GM23338 (cell line): ENCODE measurements around the gene SLIT1. TPM values are rescaled to one million over a fixed set of nuclear protein-coding genes. Genes with fewer than 3 reads are reported as not detected.

ENCODE experiments used
- ATAC-seq: fragments of 200-7000 bp; cut with Tn5 transposase; 3 replicates; pipeline ENCODE4 v1.9.1; 2020
- DNase-seq: peaks from one replicate; pipeline ENCODE4 v3.0.0-alpha.2; 2015; ENCODE audit warnings: low spot score
- H2AFZ ChIP-seq: fragments of 200-600 bp; sonication (generic); 2 replicates; pipeline ENCODE4 v1.8.0; 2016; ENCODE audit warnings: antibody characterized with exemption, mild to moderate bottlenecking, moderate library complexity
- H3F3A ChIP-seq: fragments of 200-600 bp; sonication (generic); replicated peaks from 2 replicates; pipeline ENCODE4 v1.8.0; 2017; ENCODE audit warnings: antibody characterized with exemption, mixed run types, low read depth
- H3K27ac ChIP-seq: fragments of 200-600 bp; sonication (generic); 2 replicates; pipeline ENCODE4 v1.6.1; 2016; ENCODE audit warnings: low read depth
- H3K27me3 ChIP-seq: fragments of 200-600 bp; sonication (generic); 2 replicates; pipeline ENCODE4 v1.8.0; 2016; ENCODE audit warnings: mild to moderate bottlenecking, mixed run types, moderate library complexity; ENCODE audit not compliant: insufficient read depth
- H3K36me3 ChIP-seq: fragments of 200-600 bp; sonication (generic); 2 replicates; pipeline ENCODE4 v1.8.0; 2016; ENCODE audit warnings: mild to moderate bottlenecking; ENCODE audit not compliant: insufficient read depth
- H3K4me1 ChIP-seq: fragments of 200-600 bp; sonication (generic); 2 replicates; pipeline ENCODE4 v1.8.0; 2016; ENCODE audit warnings: mild to moderate bottlenecking, moderate library complexity; ENCODE audit not compliant: insufficient read depth
- H3K4me2 ChIP-seq: fragments of 200-600 bp; sonication (generic); 2 replicates; pipeline ENCODE4 v1.7.1; 2017; ENCODE audit warnings: mixed run types
- H3K4me3 ChIP-seq: fragments of 200-600 bp; sonication (generic); 2 replicates; pipeline ENCODE4 v1.6.1; 2016; ENCODE audit warnings: mixed run types
- H3K79me2 ChIP-seq: fragments of 200-600 bp; sonication (generic); replicated peaks from 2 replicates; pipeline ENCODE4 v1.8.0; 2017; ENCODE audit warnings: mild to moderate bottlenecking; ENCODE audit not compliant: insufficient read depth
- H3K9me2 ChIP-seq: fragments of 200-600 bp; sonication (generic); 2 replicates; pipeline ENCODE4 v1.8.0; 2017; ENCODE audit not compliant: insufficient read depth
- H4K20me1 ChIP-seq: fragments of 200-600 bp; sonication (generic); replicated peaks from 2 replicates; pipeline ENCODE4 v1.8.0; 2017; ENCODE audit warnings: mild to moderate bottlenecking; ENCODE audit not compliant: insufficient read depth
- H3K27ac Mint-ChIP-seq: 2 replicates; pipeline ENCODE4 v1.8.0; 2020; ENCODE audit warnings: inconsistent platforms, mild to moderate bottlenecking, moderate library complexity, mixed read lengths
- H3K27me3 Mint-ChIP-seq: 3 replicates; pipeline ENCODE4 v1.8.0; 2022; ENCODE audit warnings: low read depth, mild to moderate bottlenecking, moderate library complexity, mixed read lengths, inconsistent platforms; ENCODE audit not compliant: insufficient read depth, poor library complexity
- H3K36me3 Mint-ChIP-seq: 3 replicates; pipeline ENCODE4 v1.8.0; 2021; ENCODE audit warnings: low read depth, mild to moderate bottlenecking, inconsistent platforms, moderate library complexity, mixed read lengths
- H3K4me1 Mint-ChIP-seq: 3 replicates; pipeline ENCODE4 v1.8.0; 2020; ENCODE audit warnings: mild to moderate bottlenecking, inconsistent platforms, mixed read lengths
- H3K4me3 Mint-ChIP-seq: 3 replicates; pipeline ENCODE4 v1.8.0; 2021; ENCODE audit warnings: moderate library complexity, mild to moderate bottlenecking, inconsistent platforms, mixed read lengths
- H3K9me3 Mint-ChIP-seq: 3 replicates; pipeline ENCODE4 v1.8.0; 2020; ENCODE audit warnings: moderate library complexity, mild to moderate bottlenecking, inconsistent platforms, mixed read lengths
- EZH2phosphoT487 ChIP-seq: fragments of 200-600 bp; sonication (generic); IDR thresholded peaks from one replicate; pipeline ENCODE4 v1.8.1; 2018; ENCODE audit warnings: antibody characterized with exemption; ENCODE audit not compliant: unreplicated experiment
- JUNB ChIP-seq: IDR thresholded peaks from one replicate; pipeline ENCODE4 v1.6.1; 2016; ENCODE audit warnings: antibody characterized with exemption; ENCODE audit not compliant: unreplicated experiment
- POLR2AphosphoS5 ChIP-seq: IDR thresholded peaks from 2 replicates; pipeline ENCODE4 v1.6.1; 2016; ENCODE audit warnings: antibody characterized with exemption, low read depth
- ZNF331 ChIP-seq: fragments of 250-450 bp; sonication (Bioruptor Pico); IDR thresholded peaks from 2 replicates; pipeline ENCODE4 v1.5.0; 2020; ENCODE audit warnings: low read depth, mild to moderate bottlenecking, moderate library complexity
- polyA plus RNA-seq: library from polyadenylated mRNA; unstranded; fragments of >200 nt; fragmentation: Nextera tagmentation; extraction: Ambion mirVana; gene quantifications from 2 replicates; pipeline ENCODE4 v1.2.1, GENCODE V29; 2016
- total RNA-seq: library from RNA; depleted of rRNA; stranded (reverse); fragments of >200 nt; shearing (Covaris generic); gene quantifications from 2 replicates; pipeline ENCODE4 v1.2.3, GENCODE V29; 2014
- TF ChIP-seq, protein P1 (sequence below), 2 experiments: fragments of 200-600 bp in 1 of 2; sonication (generic) in 1 of 2; conservative IDR thresholded peaks; 2 replicates each; pipeline versions ENCODE4 v1.5.1 to v1.6.1; 2016 to 2017; ENCODE audit warnings: antibody characterized with exemption in 2 of 2, low read depth in 2 of 2, mild to moderate bottlenecking in 2 of 2, moderate library complexity in 1 of 2

Gene SLIT1
- total and polyA plus RNA-seq, 2 experiments from 2014 or later: 0.76 to 1.7 TPM

DNA sequence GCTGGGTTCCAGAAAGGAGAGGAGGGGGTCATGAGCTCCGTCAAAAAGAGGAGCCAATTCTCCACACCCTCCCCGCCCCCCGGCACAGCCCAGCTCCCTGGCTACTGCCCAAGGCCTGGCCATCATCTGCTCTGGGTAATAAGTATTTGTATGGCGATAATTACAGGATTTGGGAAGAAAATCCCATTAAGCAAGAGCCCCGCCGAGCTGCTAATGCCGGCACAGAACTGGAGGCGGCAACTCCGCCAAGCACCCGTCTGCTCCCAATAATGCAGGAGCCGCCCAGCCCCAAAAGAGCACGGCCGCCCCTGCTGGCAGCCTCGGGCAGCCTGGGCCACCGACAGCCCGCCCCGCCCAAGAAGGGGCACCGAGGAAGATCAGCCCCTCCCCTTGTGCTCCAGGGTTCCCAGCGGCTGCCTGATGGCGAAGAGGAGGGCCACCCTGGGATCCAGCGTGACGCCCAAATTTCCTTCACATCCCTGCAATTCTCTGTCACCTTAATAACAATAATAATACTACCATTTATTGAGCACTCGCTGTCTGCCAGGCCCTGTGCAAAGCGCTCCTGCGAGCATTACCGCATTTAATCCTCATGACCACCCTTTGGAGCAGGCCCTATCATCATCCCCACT lies 5.9 kb downstream of the SLIT1 start:
- peak overlapping the region; percentile 62 for H3K4me3 Mint-ChIP-seq

GRCh38 chr10:97179311-97179710 lies 6.4 kb downstream of the SLIT1 start:
- Histone ChIP-seq H3F3A (no peaks in the 10 kb centered on the region; the same call in 1 of the 2 replicates), H2AFZ (peak overlapping the region; percentile 92), H3K27ac (no peak overlapping the region), H3K4me1 (no peaks in the 10 kb centered on the region; the same call in 1 of the 2 replicates), H3K27me3 (peaks cover 20% of the 10 kb centered on the region), H3K4me3 (peak overlapping the region; percentile 58), H4K20me1 (no peaks in the 10 kb centered on the region; the same call in 1 of the 2 replicates), H3K36me3 (no peaks in the 10 kb centered on the region), H3K4me2 (peak overlapping the region; percentile 85), H3K79me2 (no peaks in the 10 kb centered on the region), H3K9me2 (no peaks in the 10 kb centered on the region)
- H3K4me1 Mint-ChIP-seq: peaks cover 8% of the 10 kb centered on the region; the same call in 2 of the 3 replicates
- TF ChIP-seq EZH2phosphoT487: no peak
- TF ChIP-seq, protein P1, sequence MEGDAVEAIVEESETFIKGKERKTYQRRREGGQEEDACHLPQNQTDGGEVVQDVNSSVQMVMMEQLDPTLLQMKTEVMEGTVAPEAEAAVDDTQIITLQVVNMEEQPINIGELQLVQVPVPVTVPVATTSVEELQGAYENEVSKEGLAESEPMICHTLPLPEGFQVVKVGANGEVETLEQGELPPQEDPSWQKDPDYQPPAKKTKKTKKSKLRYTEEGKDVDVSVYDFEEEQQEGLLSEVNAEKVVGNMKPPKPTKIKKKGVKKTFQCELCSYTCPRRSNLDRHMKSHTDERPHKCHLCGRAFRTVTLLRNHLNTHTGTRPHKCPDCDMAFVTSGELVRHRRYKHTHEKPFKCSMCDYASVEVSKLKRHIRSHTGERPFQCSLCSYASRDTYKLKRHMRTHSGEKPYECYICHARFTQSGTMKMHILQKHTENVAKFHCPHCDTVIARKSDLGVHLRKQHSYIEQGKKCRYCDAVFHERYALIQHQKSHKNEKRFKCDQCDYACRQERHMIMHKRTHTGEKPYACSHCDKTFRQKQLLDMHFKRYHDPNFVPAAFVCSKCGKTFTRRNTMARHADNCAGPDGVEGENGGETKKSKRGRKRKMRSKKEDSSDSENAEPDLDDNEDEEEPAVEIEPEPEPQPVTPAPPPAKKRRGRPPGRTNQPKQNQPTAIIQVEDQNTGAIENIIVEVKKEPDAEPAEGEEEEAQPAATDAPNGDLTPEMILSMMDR (conservative IDR thresholded peaks at IDR 0.05; ENCODE audit: low read depth in 2 of 2): no peak
- H3K27ac Mint-ChIP-seq: no peak overlapping the region
- no peaks in the 10 kb centered on the region for H3K36me3 Mint-ChIP-seq
- DNase-seq: no peak
- no peaks in the 10 kb centered on the region for H3K9me3 Mint-ChIP-seq
- peak overlapping the region; percentile 62 for H3K4me3 Mint-ChIP-seq
- ATAC-seq: no peak
- peaks cover 18% of the 10 kb centered on the region for H3K27me3 Mint-ChIP-seq

More for the DNA sequence above, 5.9 kb downstream of the SLIT1 start:
- Mint-ChIP-seq H3K27ac (no peak overlapping the region), H3K27me3 (peaks cover 23% of the 10 kb centered on the region), H3K9me3 (no peaks in the 10 kb centered on the region), H3K4me1 (peaks cover 14% of the 10 kb centered on the region), H3K36me3 (no peaks in the 10 kb centered on the region)
- DNase-seq: peak; percentile 92
- H2AFZ ChIP-seq: peak overlapping the region; percentile 92
- no peaks in the 10 kb centered on the region for H3K9me2 ChIP-seq
- H4K20me1 ChIP-seq: no peaks in the 10 kb centered on the region; the same call in 1 of the 2 replicates
- peak; percentile 96 for ATAC-seq
- H3K27me3 ChIP-seq: peaks cover 26% of the 10 kb centered on the region
- H3K36me3 ChIP-seq: no peaks in the 10 kb centered on the region
- no peaks in the 10 kb centered on the region; the same call in 1 of the 2 replicates for H3F3A ChIP-seq
- peak overlapping the region; percentile 58 for H3K4me3 ChIP-seq
- H3K79me2 ChIP-seq: no peaks in the 10 kb centered on the region
- no peak for TF ChIP-seq JUNB
- no peak for TF ChIP-seq POLR2AphosphoS5
- TF ChIP-seq, protein P1 (conservative IDR thresholded peaks at IDR 0.05; ENCODE audit: low read depth in 2 of 2): peak; percentile 60 to 74
- H3K4me2 ChIP-seq: peak overlapping the region; percentile 85
- H3K4me1 ChIP-seq: no peaks in the 10 kb centered on the region; the same call in 1 of the 2 replicates
- H3K27ac ChIP-seq: no peak overlapping the region

DNA sequence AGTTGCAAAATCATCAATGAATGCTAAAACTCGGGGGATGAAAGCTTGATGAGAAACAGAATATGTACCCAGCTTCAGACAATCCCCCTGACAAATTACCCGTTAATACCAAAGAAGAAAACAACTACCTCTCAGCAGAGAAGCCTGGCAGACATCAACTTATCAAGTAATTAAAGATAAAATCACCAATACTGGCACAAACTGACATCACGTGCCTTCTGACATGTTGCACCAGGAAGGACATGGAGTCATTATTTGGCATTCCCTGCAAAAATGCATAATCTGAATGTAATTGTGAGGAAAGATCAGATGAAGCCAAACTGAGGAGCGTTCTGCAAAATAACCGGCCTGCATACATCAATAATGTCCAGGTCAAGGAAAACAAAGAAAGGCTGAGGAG lies 7.7 kb downstream of the SLIT1 start:
- Mint-ChIP-seq H3K9me3 (no peaks in the 10 kb centered on the region), H3K27me3 (peaks cover 6% of the 10 kb centered on the region), H3K4me3 (no peak overlapping the region), H3K27ac (no peak overlapping the region), H3K4me1 (peaks cover 7% of the 10 kb centered on the region; the same call in 2 of the 3 replicates), H3K36me3 (no peaks in the 10 kb centered on the region)
- no peak overlapping the region for H3K4me2 ChIP-seq
- no peak for ATAC-seq
- H3K9me2 ChIP-seq: no peaks in the 10 kb centered on the region
- H3K27ac ChIP-seq: no peak overlapping the region
- H3K79me2 ChIP-seq: no peaks in the 10 kb centered on the region
- H4K20me1 ChIP-seq: no peaks in the 10 kb centered on the region
- H2AFZ ChIP-seq: no peak overlapping the region
- H3F3A ChIP-seq: no peaks in the 10 kb centered on the region; the same call in 1 of the 2 replicates
- no peak overlapping the region for H3K4me3 ChIP-seq
- peaks cover 8% of the 10 kb centered on the region for H3K27me3 ChIP-seq
- no peaks in the 10 kb centered on the region; the same call in 1 of the 2 replicates for H3K4me1 ChIP-seq
- no peak for DNase-seq
- no peaks in the 10 kb centered on the region for H3K36me3 ChIP-seq
- TF ChIP-seq, protein P1 (conservative IDR thresholded peaks at IDR 0.05; ENCODE audit: low read depth in 2 of 2): no peak
- TF ChIP-seq POLR2AphosphoS5: no peak
- no peak for TF ChIP-seq JUNB
- TF ChIP-seq ZNF331: no peak
